ENCODE measurements around the gene ZNF444. TPM values are rescaled to one million over a fixed set of nuclear protein-coding genes. Genes with fewer than 3 reads are reported as not detected.

Gene ZNF444
- 12.0 and 16.5 TPM in 2 replicates for total RNA-seq

GRCh38 chr19:56140583-56141416 lies at the start of gene ZNF444:
ZNF444 (plus strand) TSS chr19:56141287; CDS start chr19:56146912, 5,625 bp downstream.

GRCh38 chr19:56121180-56122167 lies 19.6 kb upstream of the ZNF444 start, which contains the start of gene ZNF787:
ZNF787 (minus strand) TSS chr19:56121295; CDS start chr19:56103217, 18,078 bp downstream.

DNA sequence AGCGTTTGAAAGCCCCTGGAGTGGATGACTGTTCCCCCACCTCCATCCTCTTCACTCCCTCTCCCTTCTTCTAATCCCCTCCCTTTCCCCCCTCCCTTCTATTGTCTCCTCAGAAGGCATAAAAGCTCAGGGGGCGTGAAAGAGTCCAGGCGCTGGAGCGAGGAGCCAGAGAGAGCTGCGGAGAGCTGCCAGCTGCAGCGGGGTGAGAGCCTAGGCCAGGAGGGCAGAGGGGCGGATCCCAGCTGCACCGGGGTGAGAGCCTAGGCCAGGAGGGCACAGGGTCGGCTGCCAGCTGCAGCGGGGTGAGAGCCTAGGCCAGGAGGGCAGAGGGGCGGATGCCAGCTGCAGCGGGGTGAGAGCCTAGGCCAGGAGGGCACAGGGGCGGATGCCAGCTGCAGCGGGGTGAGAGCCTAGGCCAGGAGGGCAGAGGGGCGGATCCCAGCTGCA lies 34.8 kb downstream of the ZNF444 start, which contains the start of gene GALP:
Gene GALP (plus strand): TSS at position 148 of the 447 bp plus-strand sequence. CDS start 1,101 bp downstream, outside the sequence.

GRCh38 chr19:56197646-56198045 lies 56.6 kb downstream of the ZNF444 start, which contains the start of gene ZSCAN5B:
ZSCAN5B (minus strand) TSS chr19:56197783; CDS start chr19:56193052, 4,731 bp downstream.

GRCh38 chr19:56201973-56202372 lies 60.9 kb downstream of the ZNF444 start, which contains the start of gene ZSCAN5C:
ZSCAN5C (plus strand) TSS chr19:56202273; CDS start chr19:56205914, 3,641 bp downstream.

Small RNA genes lying within 50 kb of the gene (small RNA-seq; reads per million reads assigned to genes)
- not detected for gene AC024580.2
- not detected for gene RF00019

Other genes starting within 250 kb of the ZNF444 start
- not detected in 2 replicates for gene NLRP13, start 209.0 kb upstream of the ZNF444 start, total RNA-seq
- gene NLRP8, start 193.5 kb upstream of the ZNF444 start, total RNA-seq: not detected in 2 replicates
- not detected in 2 replicates for gene NLRP5, start 154.5 kb upstream of the ZNF444 start, total RNA-seq
- 21.0 and 23.7 TPM in 2 replicates for gene ZNF787, start 20.0 kb upstream of the ZNF444 start, total RNA-seq
- not detected in 2 replicates for gene GALP, start 34.7 kb downstream of the ZNF444 start, total RNA-seq
- 0.13 TPM in 1 of 2 replicates, not detected in the other for gene ZSCAN5B, start 56.5 kb downstream of the ZNF444 start, total RNA-seq
- gene ZSCAN5C, start 61.0 kb downstream of the ZNF444 start, total RNA-seq: not detected in 2 replicates
- gene EDDM13, start 131.5 kb downstream of the ZNF444 start, total RNA-seq: 1.5 TPM in 1 of 2 replicates, not detected in the other
- 9.8 and 10.0 TPM in 2 replicates for gene ZSCAN5A, start 173.6 kb downstream of the ZNF444 start, total RNA-seq